GM19324 (cell line): ENCODE measurements around the gene ZNF804A.
A peak's percentile ranks its signal among the peaks of the same experiment; 100 is the strongest.
"Not testable (repeated sequence)": the region's sequence is repeated elsewhere in the genome, so short reads cannot be mapped to it uniquely, and the experiment has no call there.

Experiments used
- ATAC-seq: cut with Tn5 transposase; IDR thresholded peaks from one replicate; pipeline ENCODE4 v1.9.1; 2021; ENCODE audit warnings: mild to moderate bottlenecking, moderate library complexity; ENCODE audit not compliant: unreplicated experiment, low FRiP score

ZNF804A gene

GRCh38 chr2:184696644-184697043, 98.3 kb downstream of the ZNF804A start:
- no peak for ATAC-seq

- ATAC-seq: no peak
These were observed 100.1 kb downstream of the ZNF804A start for GRCh38 chr2:184698476-184698875.

GRCh38 chr2:184721881-184722280, 123.6 kb downstream of the ZNF804A start:
- no peak for ATAC-seq

- no peak for ATAC-seq
These were observed 129.5 kb downstream of the ZNF804A start for GRCh38 chr2:184727813-184728212.

- ATAC-seq: no peak
These were observed 130.1 kb downstream of the ZNF804A start for GRCh38 chr2:184728411-184728810.

- ATAC-seq: no peak
These were observed 131.3 kb downstream of the ZNF804A start for GRCh38 chr2:184729581-184729980.

GRCh38 chr2:184730288-184730687, 132.0 kb downstream of the ZNF804A start:
- ATAC-seq: no peak

GRCh38 chr2:184734338-184734737, 136.0 kb downstream of the ZNF804A start:
- no peak for ATAC-seq

GRCh38 chr2:184735611-184736010, 137.3 kb downstream of the ZNF804A start:
- no peak for ATAC-seq

- ATAC-seq: no peak
These were observed 144.8 kb downstream of the ZNF804A start for GRCh38 chr2:184743096-184743495.

GRCh38 chr2:184756161-184756560, 157.8 kb downstream of the ZNF804A start:
- ATAC-seq: no peak

- ATAC-seq: no peak
These were observed 158.6 kb downstream of the ZNF804A start for GRCh38 chr2:184756885-184757284.

GRCh38 chr2:184759557-184760255, 161.4 kb downstream of the ZNF804A start:
- not testable (repeated sequence) for ATAC-seq

- no peak for ATAC-seq
These were observed 162.6 kb downstream of the ZNF804A start for GRCh38 chr2:184760931-184761330.

- ATAC-seq: no peak
These were observed 167.0 kb downstream of the ZNF804A start for GRCh38 chr2:184765112-184765895.

GRCh38 chr2:184767059-184767458, 168.7 kb downstream of the ZNF804A start:
- ATAC-seq: no peak

GRCh38 chr2:184769023-184769422, 170.7 kb downstream of the ZNF804A start:
- ATAC-seq: no peak

GRCh38 chr2:184769686-184770085, 171.4 kb downstream of the ZNF804A start:
- no peak for ATAC-seq

- no peak for ATAC-seq
These were observed 181.4 kb downstream of the ZNF804A start for GRCh38 chr2:184779777-184780176.

GRCh38 chr2:184780384-184780783, 182.1 kb downstream of the ZNF804A start:
- peak; percentile 55 for ATAC-seq

GRCh38 chr2:184780944-184781343, 182.6 kb downstream of the ZNF804A start:
- no peak for ATAC-seq

GRCh38 chr2:184783576-184783975, 185.2 kb downstream of the ZNF804A start:
- ATAC-seq: no peak
